ENCODE measurements around the gene RHCG. TPM values are rescaled to one million over a fixed set of nuclear protein-coding genes. Genes with fewer than 3 reads are reported as not detected.
A peak's percentile ranks its signal among the peaks of the same experiment; 100 is the strongest.

RHCG gene
- total and polyA plus RNA-seq, 2 of the 13 experiments (the other 11 are each of a cell fraction or from before 2014, with no cell fraction given) = not detected

DNA sequence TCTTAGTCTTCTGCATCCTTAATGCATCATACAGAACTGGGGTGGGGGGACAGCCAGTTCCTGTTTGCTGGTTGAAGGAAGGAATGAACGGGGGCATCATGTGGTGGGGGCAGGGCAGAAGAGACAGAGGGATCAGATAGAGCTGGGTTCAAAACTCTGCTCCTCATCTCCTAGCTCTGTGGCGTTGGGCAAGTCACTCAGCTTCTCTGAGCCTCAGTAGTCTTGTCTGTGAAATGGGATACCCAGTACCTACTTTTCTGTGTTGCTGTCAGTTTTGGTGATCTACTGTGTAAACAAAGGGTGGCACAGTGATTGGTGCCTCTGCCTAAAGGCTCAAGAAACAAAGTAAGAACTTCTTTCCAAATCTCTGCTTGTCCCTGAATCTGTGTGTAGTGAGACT is 36.3 kb downstream of the RHCG start:
- in situ Hi-C loops (cut with HindIII; ENCODE audit: extremely low pct_ligation_motif_present, low pct_unique_long_range_greater_than_20kb) (no loop called here), intact Hi-C loops (cut with micrococcal nuclease; ENCODE audit: unreplicated experiment) (no loop called here)
- Histone ChIP-seq H3K9me3 (ENCODE audit: low read length) (no peaks in the 10 kb centered on the region), H2AFZ (ENCODE audit: low read length) (no peak overlapping the region), H3K9ac (ENCODE audit: insufficient read depth, low read depth, low read length) (no peak overlapping the region), H3K27me3 (ENCODE audit: control insufficient read depth in 1 of 2, insufficient read depth in 2 of 2, low read length in 2 of 2) (no peaks in the 10 kb centered on the region), H3K4me2 (ENCODE audit: low read depth, low read length) (peak overlapping the region; percentile 63; the same call in 1 of the 2 replicates), H3K27ac (ENCODE audit: extremely low read length, insufficient read depth, low read length) (peak overlapping the region; percentile 88), H3K36me3 (replicated peaks in 1 of 2; ENCODE audit: control insufficient read depth in 1 of 2, insufficient read depth in 2 of 2, low read length in 2 of 2) (no peaks in the 10 kb centered on the region), H4K20me1 (ENCODE audit: insufficient read depth, low read length) (no peaks in the 10 kb centered on the region), H3K4me1 (ENCODE audit: insufficient read depth, low read length) (peaks cover 87% of the 10 kb centered on the region), H3K79me2 (ENCODE audit: insufficient read depth, low read length) (no peaks in the 10 kb centered on the region), H3K4me3 (replicated peaks in 1 of 3; ENCODE audit: insufficient read depth in 1 of 3, low read depth in 2 of 3, low read length in 3 of 3) (no peak overlapping the region)
- 22% methylated on average over 2 of the region's 2 CpGs for WGBS (ENCODE audit: low lambda C conversion rate)
- POLR2A ChIA-PET = no interaction called here
- no TSS peak for BruUV-seq (replicated peaks)
- DNase-seq (ENCODE audit: low spot score) = no peak
- no peak for FAIRE-seq
- ATAC-seq = no peak
- CTCF ChIA-PET (ENCODE audit: low intra/inter-chr PET ratio, low total read pairs) = no interaction called here
- TF ChIP-seq ZNF629 (CRISPR knock-in tag; conservative IDR thresholded peaks at IDR 0.05) (peak; percentile 97), ATM (IDR thresholded peaks at IDR 0.05; ENCODE audit: borderline replicate concordance) (no peak), MAX (IDR thresholded peaks at IDR 0.05) (no peak), SMAD3 (CRISPR knock-in tag; IDR thresholded peaks at IDR 0.05) (no peak), NR2F6 (IDR thresholded peaks at IDR 0.05) (no peak), NR2F6 (CRISPR knock-in tag; IDR thresholded peaks at IDR 0.05) (no peak), CBFB (CRISPR knock-in tag; IDR thresholded peaks at IDR 0.05) (0 out of 2 replicates have a peak, but pooled peaks have one; percentile 10), RCOR2 (CRISPR knock-in tag; IDR thresholded peaks at IDR 0.05) (0 out of 2 replicates have a peak, but pooled peaks have one; percentile 29), THAP11 (CRISPR knock-in tag; IDR thresholded peaks at IDR 0.05) (0 out of 2 replicates have a peak, but pooled peaks have one; percentile 8), ZNF879 (CRISPR knock-in tag; IDR thresholded peaks at IDR 0.05) (0 out of 2 replicates have a peak, but pooled peaks have one; percentile 8), ETV5 (CRISPR knock-in tag; IDR thresholded peaks at IDR 0.05; ENCODE audit: borderline replicate concordance) (no peak), ZNF768 (CRISPR knock-in tag; IDR thresholded peaks at IDR 0.05) (peak; percentile 87), ZMYM3 (CRISPR knock-in tag; IDR thresholded peaks at IDR 0.05) (peak; percentile 94), ZNF761 (CRISPR knock-in tag; conservative IDR thresholded peaks at IDR 0.05) (0 out of 2 replicates have a peak, but pooled peaks have one; percentile 15)
